ENCODE results near the gene MGAM2. TPM values are rescaled to one million over a fixed set of nuclear protein-coding genes. Genes with fewer than 3 reads are reported as not detected.

Gene MGAM2
- total RNA-seq, 2 donors from 2014 or later: 0.15 to 0.40 TPM

DNA sequence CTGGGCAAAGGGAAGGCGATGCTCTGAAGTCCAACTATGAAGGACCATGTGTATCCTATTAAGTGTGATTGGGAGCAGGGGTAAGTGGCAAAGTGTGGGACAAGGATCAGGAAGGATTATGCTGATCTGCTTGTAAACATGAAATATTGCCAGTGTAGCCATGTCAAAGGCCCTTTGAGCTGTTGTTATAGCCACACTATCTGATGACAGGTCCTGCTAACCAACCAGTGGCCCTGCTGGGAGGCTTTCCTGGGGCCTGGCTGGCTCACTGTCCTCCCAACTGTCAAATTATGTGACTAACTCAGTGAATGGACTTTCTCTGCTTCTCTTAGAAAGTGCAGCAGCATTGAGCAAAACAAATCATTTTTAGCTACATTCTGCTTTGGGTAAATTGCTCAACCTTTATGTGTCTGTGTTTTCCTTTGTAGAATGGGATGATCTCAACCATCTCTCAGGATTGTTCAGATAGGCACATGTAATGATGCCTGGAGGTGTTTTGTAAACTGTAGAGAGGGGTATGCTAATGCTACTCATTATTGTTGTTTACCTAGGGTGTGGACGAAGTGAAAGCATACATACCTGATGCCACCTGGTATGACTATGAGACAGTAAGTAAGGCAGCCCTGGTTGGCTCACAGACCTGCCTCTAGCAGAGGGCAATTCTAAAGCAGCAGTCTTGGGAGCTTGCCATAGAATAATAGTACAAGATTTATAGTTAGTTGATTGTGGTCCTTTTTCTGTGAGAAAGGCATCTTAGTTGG is 47.4 kb downstream of the MGAM2 start:
- Histone ChIP-seq H3K4me1 (ENCODE audit: control insufficient read depth, insufficient read depth, low read length) (no peaks in the 10 kb centered on the region), H3K9ac (ENCODE audit: extremely low read depth, low read length, poor library complexity, severe bottlenecking) (no peak overlapping the region), H3K4me3 (ENCODE audit: low read length) (no peak overlapping the region), H3K27ac (ENCODE audit: low read depth, low read length) (no peak overlapping the region), H3K27me3 (ENCODE audit: control insufficient read depth, insufficient read depth, low read length, poor library complexity, severe bottlenecking) (no peaks in the 10 kb centered on the region), H3K9me3 (ENCODE audit: control insufficient read depth, low read length) (no peaks in the 10 kb centered on the region), H3K36me3 (ENCODE audit: control insufficient read depth, insufficient read depth, low read length) (no peaks in the 10 kb centered on the region)
- Mint-ChIP-seq H3K36me3 (ENCODE audit: low read depth) (no peaks in the 10 kb centered on the region), H3K4me3 (no peak overlapping the region), H3K9me3 (no peaks in the 10 kb centered on the region), H3K27ac (no peak overlapping the region), H3K27me3 (ENCODE audit: insufficient read depth) (no peaks in the 10 kb centered on the region), H3K4me1 (peaks cover 17% of the 10 kb centered on the region)
- WGBS, 2 experiments (ENCODE audit: insufficient coverage in 1 of 2, insufficient read length in 1 of 2): 83 to 100% methylated on average over 2 of the region's 2 CpGs
- no peak for DNase-seq
- TF ChIP-seq, protein P1, sequence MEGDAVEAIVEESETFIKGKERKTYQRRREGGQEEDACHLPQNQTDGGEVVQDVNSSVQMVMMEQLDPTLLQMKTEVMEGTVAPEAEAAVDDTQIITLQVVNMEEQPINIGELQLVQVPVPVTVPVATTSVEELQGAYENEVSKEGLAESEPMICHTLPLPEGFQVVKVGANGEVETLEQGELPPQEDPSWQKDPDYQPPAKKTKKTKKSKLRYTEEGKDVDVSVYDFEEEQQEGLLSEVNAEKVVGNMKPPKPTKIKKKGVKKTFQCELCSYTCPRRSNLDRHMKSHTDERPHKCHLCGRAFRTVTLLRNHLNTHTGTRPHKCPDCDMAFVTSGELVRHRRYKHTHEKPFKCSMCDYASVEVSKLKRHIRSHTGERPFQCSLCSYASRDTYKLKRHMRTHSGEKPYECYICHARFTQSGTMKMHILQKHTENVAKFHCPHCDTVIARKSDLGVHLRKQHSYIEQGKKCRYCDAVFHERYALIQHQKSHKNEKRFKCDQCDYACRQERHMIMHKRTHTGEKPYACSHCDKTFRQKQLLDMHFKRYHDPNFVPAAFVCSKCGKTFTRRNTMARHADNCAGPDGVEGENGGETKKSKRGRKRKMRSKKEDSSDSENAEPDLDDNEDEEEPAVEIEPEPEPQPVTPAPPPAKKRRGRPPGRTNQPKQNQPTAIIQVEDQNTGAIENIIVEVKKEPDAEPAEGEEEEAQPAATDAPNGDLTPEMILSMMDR (conservative IDR thresholded peaks at IDR 0.05): no peak

DNA sequence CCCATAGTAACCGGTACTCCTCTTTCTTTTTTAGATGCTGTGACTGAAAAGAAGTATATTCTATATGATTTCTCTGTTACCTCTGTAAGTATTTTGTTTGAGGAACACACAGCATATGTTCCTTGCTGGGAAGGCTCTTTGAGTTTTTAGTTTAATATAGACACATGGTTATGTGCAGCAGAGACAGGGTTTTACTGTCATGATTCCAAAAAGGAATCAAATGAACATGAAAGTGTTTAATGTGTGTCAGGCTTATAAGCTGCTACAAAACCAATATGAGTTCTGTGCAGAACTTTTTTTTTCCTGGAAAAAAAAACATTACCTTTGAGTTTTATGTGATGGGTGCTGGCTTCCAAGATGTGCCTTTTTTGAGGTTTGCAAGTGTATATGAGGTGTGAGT is 50.4 kb downstream of the MGAM2 start:
- TF ChIP-seq, protein P1 (conservative IDR thresholded peaks at IDR 0.05): no peak
- H3K27me3 Mint-ChIP-seq (ENCODE audit: insufficient read depth): peaks cover 1% of the 10 kb centered on the region
- 94% methylated on average over 1 of the region's 1 CpG; no CpG with 5 or more reads in 1 of the 2 experiments for WGBS, 2 experiments (ENCODE audit: insufficient coverage in 1 of 2, insufficient read length in 1 of 2)
- H3K9me3 Mint-ChIP-seq: no peaks in the 10 kb centered on the region
- Histone ChIP-seq H3K9ac (ENCODE audit: extremely low read depth, low read length, poor library complexity, severe bottlenecking) (no peak overlapping the region), H3K27me3 (ENCODE audit: control insufficient read depth, insufficient read depth, low read length, poor library complexity, severe bottlenecking) (no peaks in the 10 kb centered on the region), H3K9me3 (ENCODE audit: control insufficient read depth, low read length) (no peaks in the 10 kb centered on the region), H3K4me1 (ENCODE audit: control insufficient read depth, insufficient read depth, low read length) (no peaks in the 10 kb centered on the region), H3K36me3 (ENCODE audit: control insufficient read depth, insufficient read depth, low read length) (no peaks in the 10 kb centered on the region), H3K27ac (ENCODE audit: low read depth, low read length) (no peak overlapping the region), H3K4me3 (ENCODE audit: low read length) (no peak overlapping the region)
- no peak overlapping the region for H3K4me3 Mint-ChIP-seq
- H3K36me3 Mint-ChIP-seq (ENCODE audit: low read depth): no peaks in the 10 kb centered on the region
- H3K4me1 Mint-ChIP-seq: peaks cover 17% of the 10 kb centered on the region
- no peak for DNase-seq
- no peak overlapping the region for H3K27ac Mint-ChIP-seq

DNA sequence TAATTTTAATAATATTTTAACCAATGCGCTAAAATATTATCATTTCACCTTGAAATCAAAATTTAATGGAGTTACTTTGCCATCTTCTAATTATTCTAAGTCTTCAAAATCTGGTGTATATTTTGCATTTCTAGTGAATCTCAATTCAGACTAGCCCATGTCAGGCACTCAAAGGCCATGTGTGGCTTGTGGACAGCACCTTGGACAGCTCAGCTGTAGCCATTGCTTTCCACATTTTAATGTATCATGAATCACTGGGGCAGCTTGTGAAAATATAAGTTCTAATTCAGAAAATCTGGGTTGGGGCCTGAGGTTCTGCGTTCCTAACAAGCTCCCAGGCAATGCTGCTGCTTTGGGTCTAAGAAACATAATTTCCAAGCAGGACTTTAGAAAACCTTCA is 57.2 kb downstream of the MGAM2 start:
- Mint-ChIP-seq H3K27me3 (ENCODE audit: insufficient read depth) (peaks cover 1% of the 10 kb centered on the region), H3K27ac (no peak overlapping the region), H3K4me1 (no peaks in the 10 kb centered on the region), H3K4me3 (no peak overlapping the region), H3K9me3 (no peaks in the 10 kb centered on the region), H3K36me3 (ENCODE audit: low read depth) (no peaks in the 10 kb centered on the region)
- no peak overlapping the region for H3K4me3 ChIP-seq (ENCODE audit: low read length)
- 94 to 100% methylated on average over 1 to 2 of the region's 2 CpGs for WGBS, 2 experiments (ENCODE audit: insufficient coverage in 1 of 2, insufficient read length in 1 of 2)
- H3K9me3 ChIP-seq (ENCODE audit: control insufficient read depth, low read length): no peaks in the 10 kb centered on the region
- no peak overlapping the region for H3K9ac ChIP-seq (ENCODE audit: extremely low read depth, low read length, poor library complexity, severe bottlenecking)
- H3K27ac ChIP-seq (ENCODE audit: low read depth, low read length): no peak overlapping the region
- H3K27me3 ChIP-seq (ENCODE audit: control insufficient read depth, insufficient read depth, low read length, poor library complexity, severe bottlenecking): no peaks in the 10 kb centered on the region
- TF ChIP-seq, protein P1 (conservative IDR thresholded peaks at IDR 0.05): no peak
- peak; percentile 72 for DNase-seq
- H3K36me3 ChIP-seq (ENCODE audit: control insufficient read depth, insufficient read depth, low read length): no peaks in the 10 kb centered on the region
- no peaks in the 10 kb centered on the region for H3K4me1 ChIP-seq (ENCODE audit: control insufficient read depth, insufficient read depth, low read length)

Measured in endodermal cell (in vitro differentiated cells).